GM18507 (cell line): Measurements from ENCODE around the gene ZC3H7B.

Experiments used
- DNase-seq: peaks from one replicate; pipeline ENCODE4 v3.0.0; 2011; ENCODE audit warnings: low read depth; ENCODE audit not compliant: insufficient read length; ENCODE audit errors: extremely low spot score
- FAIRE-seq: peaks from 2 replicates; lab custom pipeline; 2011; peaks lifted over from hg19 to GRCh38; lab: Jason Lieb, UNC

ZC3H7B gene

DNA sequence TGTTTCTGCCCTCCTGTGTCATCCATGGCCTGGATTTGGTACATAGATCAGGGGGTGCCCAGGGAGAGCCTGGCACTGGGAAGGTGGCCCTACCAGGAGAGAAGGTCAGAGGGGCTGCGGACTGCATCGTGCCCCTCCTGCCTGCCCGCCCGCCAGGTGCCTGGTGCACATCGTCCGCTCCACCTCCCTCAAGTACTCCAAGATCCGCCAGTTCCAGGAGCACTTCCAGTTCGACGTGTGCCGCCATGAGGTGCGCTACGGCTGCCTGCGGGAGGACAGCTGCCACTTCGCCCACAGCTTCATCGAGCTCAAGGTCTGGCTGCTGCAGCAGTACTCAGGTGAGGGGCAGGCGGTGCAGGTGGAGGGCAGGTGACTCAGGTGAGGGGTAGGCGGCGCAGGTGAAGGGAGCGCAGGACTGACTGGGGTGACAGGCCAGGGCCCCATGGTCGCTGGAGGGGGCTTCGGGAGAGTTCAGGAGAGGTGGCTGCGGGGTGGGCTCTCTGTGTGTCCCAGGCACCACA, 47.7 kb downstream of the ZC3H7B start:
- FAIRE-seq (no peak), DNase-seq (no peak)

DNA sequence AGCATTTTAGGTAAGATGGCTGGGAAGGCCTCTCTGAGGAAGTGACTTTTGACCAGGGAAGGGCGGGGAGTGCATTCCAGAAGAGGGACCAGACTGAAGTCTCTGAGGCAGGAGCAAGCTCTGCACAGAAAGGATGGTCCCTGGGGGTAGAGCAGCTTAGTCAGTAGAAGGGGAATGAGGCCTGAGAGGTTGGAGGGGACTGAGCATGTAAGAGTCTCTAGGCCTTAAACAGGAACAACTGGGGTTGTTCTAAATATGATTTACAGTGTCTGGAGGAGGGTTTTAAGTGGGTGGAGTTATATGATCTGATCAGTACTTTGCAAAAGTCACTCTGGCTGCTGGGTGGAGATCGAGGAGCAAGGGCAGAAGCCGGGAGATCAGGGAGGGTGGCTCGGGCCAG, 48.8 kb downstream of the ZC3H7B start:
- DNase-seq (no peak), FAIRE-seq (no peak)

DNA sequence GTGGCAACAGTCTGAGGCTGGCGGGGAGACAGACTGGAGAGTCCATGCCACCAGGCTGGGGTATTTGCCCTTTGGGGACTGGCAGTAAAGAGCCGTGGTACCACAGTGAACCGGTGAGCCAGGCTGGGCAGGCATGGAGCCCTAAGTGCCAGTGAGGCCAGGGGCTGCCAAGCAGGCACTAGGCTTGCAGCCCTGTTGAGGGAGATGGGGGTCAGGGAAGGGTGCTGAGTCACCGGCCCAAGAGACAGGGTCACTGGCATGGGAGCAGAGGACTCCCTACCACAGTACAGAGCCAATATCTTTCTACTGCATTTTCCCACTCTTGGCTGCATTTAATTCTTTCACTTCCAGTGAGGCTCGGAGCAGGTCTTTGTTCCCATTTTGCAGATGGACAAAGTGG, 49.7 kb downstream of the ZC3H7B start:
- DNase-seq (no peak), FAIRE-seq (no peak)

DNA sequence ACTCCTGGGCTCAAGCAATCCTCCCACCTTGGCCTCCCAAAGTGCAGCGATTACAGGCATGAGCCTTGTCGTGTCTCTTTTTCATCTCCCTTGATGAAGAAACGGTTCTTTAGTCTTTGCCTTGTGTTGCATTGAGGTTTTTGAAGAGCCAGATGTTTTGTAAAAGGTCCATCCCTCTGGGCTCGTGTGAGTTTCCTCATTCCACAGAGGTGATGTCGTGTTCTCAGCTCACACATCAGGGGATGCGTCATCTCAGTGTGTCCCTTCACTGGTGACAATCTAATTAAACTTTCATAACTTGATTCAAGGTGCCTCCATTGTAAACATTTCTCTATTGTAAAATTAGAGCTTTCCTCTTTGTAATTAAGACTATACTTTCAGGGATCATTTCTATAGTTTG, 50.7 kb downstream of the ZC3H7B start:
- FAIRE-seq (no peak), DNase-seq (no peak)

DNA sequence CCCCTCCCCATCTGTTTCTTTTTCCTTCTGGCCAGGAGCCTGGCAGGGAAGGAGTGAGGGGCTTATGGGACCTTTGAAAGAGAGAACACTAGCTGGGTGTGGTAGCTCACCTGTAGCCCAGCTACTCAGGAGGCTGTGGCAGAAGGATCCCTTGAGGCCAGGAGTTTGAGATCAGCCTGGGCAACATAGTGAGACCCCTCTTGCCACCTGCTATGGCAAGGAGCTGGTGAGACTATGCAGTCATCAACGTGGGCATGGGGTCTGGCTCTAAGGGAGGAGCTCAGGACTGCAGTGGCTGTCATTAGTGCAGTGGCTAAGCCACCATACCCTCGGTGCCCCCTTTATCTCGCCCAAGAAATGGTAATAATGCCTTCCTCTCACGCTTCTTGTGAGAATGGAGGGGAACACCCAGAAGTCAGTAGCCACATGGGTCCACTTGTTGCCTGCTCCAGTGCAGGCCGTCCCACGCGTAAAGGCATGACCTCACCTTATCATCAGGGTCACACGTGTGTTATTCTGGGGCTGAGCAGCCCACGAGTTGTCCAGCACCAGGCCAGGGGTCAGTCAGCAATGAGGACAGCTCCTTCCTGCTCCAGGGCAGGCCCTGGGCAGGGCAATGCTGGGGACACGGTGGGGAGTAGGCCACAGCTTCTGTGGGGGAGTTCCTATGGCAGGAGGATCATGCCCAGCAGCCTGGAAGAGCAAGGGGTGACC, 52.7 kb downstream of the ZC3H7B start:
- DNase-seq (no peak), FAIRE-seq (no peak)

DNA sequence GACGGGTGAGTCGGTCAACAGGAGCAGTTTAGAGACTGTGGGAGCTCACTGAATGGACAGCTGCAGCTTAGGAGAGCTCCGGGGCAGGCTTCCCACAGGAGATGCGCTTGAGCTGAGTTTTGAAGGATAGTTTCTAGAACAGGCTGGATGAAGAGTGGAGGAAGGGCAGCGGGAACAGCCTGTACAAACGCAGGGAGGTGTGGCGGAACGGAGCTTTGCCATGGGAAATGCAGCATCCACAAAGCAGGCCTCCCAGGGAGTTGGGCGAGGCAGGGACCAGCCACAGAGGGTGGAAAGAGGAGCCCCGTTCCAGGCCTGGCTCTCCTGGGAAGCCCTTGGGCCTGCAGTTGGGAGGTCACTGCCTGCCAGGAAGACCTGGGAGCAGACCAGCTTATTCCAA, 53.7 kb downstream of the ZC3H7B start:
- DNase-seq (no peak), FAIRE-seq (no peak)

DNA sequence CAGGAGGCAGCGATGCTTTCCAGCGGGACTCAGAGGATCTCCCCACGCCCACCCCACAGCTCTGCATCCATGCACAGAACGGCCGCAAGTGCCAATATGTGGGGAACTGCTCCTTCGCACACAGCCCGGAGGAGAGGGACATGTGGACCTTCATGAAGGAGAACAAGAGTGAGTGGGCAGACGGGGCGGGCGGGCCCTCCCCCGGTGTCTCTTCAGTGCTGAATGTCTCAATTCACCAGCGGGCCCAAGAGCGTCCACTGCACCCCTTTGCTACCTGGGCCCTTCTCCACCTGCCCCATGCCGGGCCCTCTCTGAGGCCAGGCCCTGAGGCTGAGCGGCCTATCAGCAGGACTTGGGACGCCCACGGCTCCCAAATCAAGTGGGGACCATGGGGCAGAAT, 54.6 kb downstream of the ZC3H7B start:
- no peak for FAIRE-seq

DNA sequence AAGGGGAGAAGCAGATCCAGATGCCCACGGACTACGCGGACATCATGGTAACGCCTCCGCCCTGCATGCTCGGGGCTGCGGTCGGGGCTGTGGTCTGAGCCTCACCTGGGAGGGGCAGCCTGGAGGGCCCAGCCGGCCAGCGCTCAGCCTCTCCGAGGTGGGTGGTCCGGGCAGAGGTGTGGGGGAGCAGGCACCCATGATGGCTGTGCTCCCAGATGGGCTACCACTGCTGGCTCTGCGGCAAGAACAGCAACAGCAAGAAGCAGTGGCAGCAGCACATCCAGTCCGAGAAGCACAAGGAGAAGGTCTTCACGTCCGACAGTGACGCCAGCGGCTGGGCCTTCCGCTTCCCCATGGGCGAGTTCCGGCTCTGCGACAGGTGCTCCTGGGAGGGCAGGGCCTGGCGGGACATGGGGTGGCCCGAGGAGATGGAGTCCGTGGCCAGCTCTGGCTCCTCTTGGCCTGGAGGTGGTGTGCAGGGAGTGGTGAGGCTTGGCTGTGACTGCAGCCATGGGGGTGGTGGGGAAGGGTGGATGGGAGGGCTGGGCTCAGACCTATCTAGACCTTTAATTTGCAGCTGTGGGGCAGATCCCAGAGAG, 55.2 kb downstream of the ZC3H7B start:
- FAIRE-seq, result no peak

More for the DNA sequence above, 54.6 kb downstream of the ZC3H7B start:
- DNase-seq, result no peak

GRCh38 chr22:41357191-41357590, 55.9 kb downstream of the ZC3H7B start:
- FAIRE-seq, result no peak
- DNase-seq, result no peak

More for the DNA sequence above, 55.2 kb downstream of the ZC3H7B start:
- no peak for DNase-seq

DNA sequence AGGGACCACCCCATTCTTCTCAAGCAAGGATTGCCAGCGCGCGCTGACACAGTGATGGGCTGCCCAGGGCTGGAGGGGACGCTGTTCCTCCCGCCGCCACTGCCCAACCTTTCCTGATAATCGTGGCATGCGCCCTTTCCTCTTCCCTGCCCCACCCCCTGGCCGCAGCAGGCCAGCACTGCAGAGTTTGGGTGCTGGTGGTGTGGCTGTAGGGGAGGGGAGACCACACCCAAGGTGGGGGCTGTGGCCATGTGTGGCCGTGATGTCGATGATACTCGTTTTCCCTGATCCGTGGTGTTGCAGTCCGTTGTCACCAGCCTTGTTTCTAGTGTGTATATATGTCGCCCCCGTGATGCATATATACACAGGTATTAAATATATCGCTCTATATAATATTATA, 57.6 kb downstream of the ZC3H7B start:
- no peak for DNase-seq
- FAIRE-seq, result no peak

DNA sequence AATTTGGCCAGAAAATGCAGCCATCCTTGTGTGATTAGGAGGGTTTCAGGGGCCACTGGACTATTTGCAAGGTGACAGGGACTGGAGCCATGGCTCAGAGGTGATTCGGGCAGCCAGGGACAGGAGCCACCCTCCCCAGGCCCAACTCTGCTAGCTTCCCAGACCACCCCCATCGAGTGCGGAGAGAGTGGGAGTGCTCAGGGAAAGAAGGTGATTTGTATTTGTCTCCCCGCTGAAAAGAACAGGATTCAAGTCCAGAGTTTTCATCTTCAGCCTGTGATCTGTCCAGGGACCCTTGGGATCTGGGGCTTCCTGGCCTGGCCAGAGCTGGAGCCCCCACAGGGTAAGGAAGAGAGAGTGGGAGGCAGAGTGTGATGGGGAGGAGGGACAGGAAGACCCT, 58.1 kb downstream of the ZC3H7B start:
- FAIRE-seq (no peak), DNase-seq (no peak)

DNA sequence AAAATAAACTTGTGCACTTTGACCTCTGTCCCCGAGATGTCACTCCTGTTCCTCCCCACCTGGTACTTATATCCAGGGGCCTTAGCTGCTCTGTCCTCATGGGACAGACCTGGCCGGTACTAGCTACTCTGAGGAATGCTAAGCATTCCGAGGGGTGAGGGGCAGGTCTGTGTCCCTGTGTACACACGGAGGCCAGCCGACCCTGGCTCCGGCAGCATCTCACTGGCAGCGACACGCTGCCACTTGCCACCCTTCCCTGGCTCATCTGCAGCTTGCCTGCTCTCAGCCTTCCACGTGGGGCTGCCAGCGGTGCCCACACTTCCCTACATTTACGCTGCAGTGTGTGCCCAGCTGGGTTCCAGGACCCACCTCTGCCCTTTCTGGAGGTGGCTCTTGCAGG, 58.8 kb downstream of the ZC3H7B start:
- FAIRE-seq, result no peak
- DNase-seq, result no peak

DNA sequence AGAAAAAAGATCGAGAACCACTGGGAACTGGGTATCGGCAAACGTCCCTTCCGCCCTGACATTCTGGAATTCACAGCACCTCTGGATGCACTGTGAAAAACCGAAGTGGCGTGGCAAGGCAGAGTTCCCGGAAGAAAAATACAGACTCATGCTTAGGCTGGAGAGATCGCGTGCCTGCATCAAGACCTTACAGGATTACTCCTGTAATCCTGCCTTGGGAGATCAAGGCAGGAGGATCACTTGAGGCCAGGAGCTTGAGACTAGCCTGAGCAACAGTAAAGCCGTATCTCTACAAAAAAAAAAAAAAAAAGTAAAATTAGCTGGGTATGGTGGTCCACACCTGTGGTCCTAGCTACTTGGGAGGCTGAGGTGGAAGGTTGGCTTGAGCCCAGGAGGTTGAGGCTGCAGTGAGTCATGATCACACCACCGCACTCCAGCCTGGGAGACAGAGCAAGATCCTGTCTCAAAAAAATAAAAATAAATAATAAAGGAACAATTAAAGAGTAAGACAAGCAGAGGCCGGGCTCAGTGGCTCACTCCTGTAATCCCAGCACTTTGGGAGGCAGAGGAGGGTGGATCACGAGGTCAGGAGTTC, 60.5 kb downstream of the ZC3H7B start:
- FAIRE-seq (no peak), DNase-seq (no peak)

GRCh38 chr22:41362615-41363014, 61.3 kb downstream of the ZC3H7B start:
- DNase-seq (no peak), FAIRE-seq (no peak)

GRCh38 chr22:41364233-41364632, 62.9 kb downstream of the ZC3H7B start:
- no peak for FAIRE-seq
- no peak for DNase-seq

DNA sequence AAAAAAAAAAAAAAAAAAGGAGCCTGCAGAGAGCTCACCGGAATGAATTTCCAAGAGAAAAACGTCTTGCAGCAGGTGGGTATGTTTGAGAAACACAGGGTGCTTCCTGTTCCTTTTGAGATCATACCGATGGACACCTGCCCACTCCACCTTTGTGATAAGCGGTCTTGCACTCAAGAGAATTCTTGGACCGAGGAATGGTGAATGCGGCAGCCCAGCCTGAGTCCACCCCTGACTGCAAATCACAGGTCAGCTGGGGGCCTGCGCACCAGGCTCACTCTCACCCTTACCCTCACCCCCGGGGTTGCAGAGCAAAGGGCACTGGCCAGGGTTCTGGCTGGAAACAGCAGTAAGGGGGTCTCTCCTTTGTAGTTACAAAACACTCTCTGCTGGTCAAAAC, 63.6 kb downstream of the ZC3H7B start:
- no peak for FAIRE-seq

DNA sequence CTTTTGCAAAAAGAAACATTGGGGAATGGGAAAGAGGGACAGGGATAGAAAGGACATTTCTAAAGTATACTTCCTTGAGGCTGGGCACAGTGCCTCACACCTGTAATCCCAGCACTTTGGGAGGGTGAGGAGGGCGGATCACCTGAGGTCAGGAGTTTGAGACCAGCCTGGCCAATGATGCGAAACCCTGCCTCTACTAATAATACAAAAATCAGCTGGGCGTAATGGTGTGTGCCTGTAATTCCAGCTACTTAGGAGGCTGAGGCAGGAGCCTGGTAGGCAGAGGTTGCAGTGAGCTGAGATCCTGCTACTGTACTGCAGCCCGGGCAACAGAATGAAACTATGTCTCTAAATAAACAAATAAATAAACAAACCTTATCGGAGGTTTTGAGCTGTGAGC, 64.1 kb downstream of the ZC3H7B start:
- DNase-seq, result no peak
- no peak for FAIRE-seq

More for the DNA sequence above, 63.6 kb downstream of the ZC3H7B start:
- DNase-seq, result no peak

GRCh38 chr22:41366323-41367029, 65.2 kb downstream of the ZC3H7B start:
- DNase-seq, result no peak
- FAIRE-seq, result no peak

- no peak for FAIRE-seq
- DNase-seq, result peak; percentile 11
These were observed 65.8 kb downstream of the ZC3H7B start for GRCh38 chr22:41367039-41367679.
